ENCODE measurements around the gene RAD51B.

The RAD51B gene

GRCh38 chr14:68622856-68623255 lies 803.3 kb downstream of the RAD51B start:
- no peak for DNase-seq

GRCh38 chr14:68623307-68623706 lies 803.7 kb downstream of the RAD51B start:
- no peak for DNase-seq

- no peak for DNase-seq
These were observed 804.2 kb downstream of the RAD51B start for GRCh38 chr14:68623826-68624225.

GRCh38 chr14:68624541-68625220 lies 805.1 kb downstream of the RAD51B start:
- no peak for DNase-seq

- no peak for DNase-seq
These were observed 805.9 kb downstream of the RAD51B start for GRCh38 chr14:68625366-68626090.

- DNase-seq, result no peak
These were observed 806.8 kb downstream of the RAD51B start for GRCh38 chr14:68626386-68626785.

GRCh38 chr14:68627050-68627867 lies 807.7 kb downstream of the RAD51B start:
- no peak for DNase-seq

GRCh38 chr14:68627868-68628604 lies 808.5 kb downstream of the RAD51B start:
- no peak for DNase-seq

- no peak for DNase-seq
These were observed 809.2 kb downstream of the RAD51B start for GRCh38 chr14:68628605-68629310.

GRCh38 chr14:68630081-68630571 lies 810.5 kb downstream of the RAD51B start:
- DNase-seq, result no peak

GRCh38 chr14:68630611-68631393 lies 811.2 kb downstream of the RAD51B start:
- no peak for DNase-seq

- DNase-seq, result no peak
These were observed 811.9 kb downstream of the RAD51B start for GRCh38 chr14:68631394-68632053.

GRCh38 chr14:68632054-68632895 lies 812.7 kb downstream of the RAD51B start:
- no peak for DNase-seq

GRCh38 chr14:68633131-68633991 lies 813.8 kb downstream of the RAD51B start:
- DNase-seq, result no peak

- DNase-seq, result no peak
These were observed 814.8 kb downstream of the RAD51B start for GRCh38 chr14:68634332-68634731.

- no peak for DNase-seq
These were observed 815.5 kb downstream of the RAD51B start for GRCh38 chr14:68634874-68635595.

GRCh38 chr14:68636597-68636996 lies 817.0 kb downstream of the RAD51B start:
- no peak for DNase-seq
